GM23338 (cell line): Measurements from ENCODE around the gene SDF2L1. TPM values are rescaled to one million over a fixed set of nuclear protein-coding genes. Genes with fewer than 3 reads are reported as not detected.

ENCODE experiments used
- ATAC-seq: fragments of 200-7000 bp; cut with Tn5 transposase; 3 replicates; pipeline ENCODE4 v1.9.1; 2020
- DNase-seq: peaks from one replicate; pipeline ENCODE4 v3.0.0-alpha.2; 2015; ENCODE audit warnings: low spot score
- H2AFZ ChIP-seq: fragments of 200-600 bp; sonication (generic); 2 replicates; pipeline ENCODE4 v1.8.0; 2016; ENCODE audit warnings: antibody characterized with exemption, mild to moderate bottlenecking, moderate library complexity
- H3F3A ChIP-seq: fragments of 200-600 bp; sonication (generic); replicated peaks from 2 replicates; pipeline ENCODE4 v1.8.0; 2017; ENCODE audit warnings: antibody characterized with exemption, mixed run types, low read depth
- H3K27ac ChIP-seq: fragments of 200-600 bp; sonication (generic); 2 replicates; pipeline ENCODE4 v1.6.1; 2016; ENCODE audit warnings: low read depth
- H3K27me3 ChIP-seq: fragments of 200-600 bp; sonication (generic); 2 replicates; pipeline ENCODE4 v1.8.0; 2016; ENCODE audit warnings: mild to moderate bottlenecking, mixed run types, moderate library complexity; ENCODE audit not compliant: insufficient read depth
- H3K36me3 ChIP-seq: fragments of 200-600 bp; sonication (generic); 2 replicates; pipeline ENCODE4 v1.8.0; 2016; ENCODE audit warnings: mild to moderate bottlenecking; ENCODE audit not compliant: insufficient read depth
- H3K4me1 ChIP-seq: fragments of 200-600 bp; sonication (generic); 2 replicates; pipeline ENCODE4 v1.8.0; 2016; ENCODE audit warnings: mild to moderate bottlenecking, moderate library complexity; ENCODE audit not compliant: insufficient read depth
- H3K4me2 ChIP-seq: fragments of 200-600 bp; sonication (generic); 2 replicates; pipeline ENCODE4 v1.7.1; 2017; ENCODE audit warnings: mixed run types
- H3K4me3 ChIP-seq: fragments of 200-600 bp; sonication (generic); 2 replicates; pipeline ENCODE4 v1.6.1; 2016; ENCODE audit warnings: mixed run types
- H3K79me2 ChIP-seq: fragments of 200-600 bp; sonication (generic); replicated peaks from 2 replicates; pipeline ENCODE4 v1.8.0; 2017; ENCODE audit warnings: mild to moderate bottlenecking; ENCODE audit not compliant: insufficient read depth
- H3K9me2 ChIP-seq: fragments of 200-600 bp; sonication (generic); 2 replicates; pipeline ENCODE4 v1.8.0; 2017; ENCODE audit not compliant: insufficient read depth
- H4K20me1 ChIP-seq: fragments of 200-600 bp; sonication (generic); replicated peaks from 2 replicates; pipeline ENCODE4 v1.8.0; 2017; ENCODE audit warnings: mild to moderate bottlenecking; ENCODE audit not compliant: insufficient read depth
- H3K27ac Mint-ChIP-seq: 2 replicates; pipeline ENCODE4 v1.8.0; 2020; ENCODE audit warnings: inconsistent platforms, mild to moderate bottlenecking, moderate library complexity, mixed read lengths
- H3K27me3 Mint-ChIP-seq: 3 replicates; pipeline ENCODE4 v1.8.0; 2022; ENCODE audit warnings: low read depth, mild to moderate bottlenecking, moderate library complexity, mixed read lengths, inconsistent platforms; ENCODE audit not compliant: insufficient read depth, poor library complexity
- H3K36me3 Mint-ChIP-seq: 3 replicates; pipeline ENCODE4 v1.8.0; 2021; ENCODE audit warnings: low read depth, mild to moderate bottlenecking, inconsistent platforms, moderate library complexity, mixed read lengths
- H3K4me1 Mint-ChIP-seq: 3 replicates; pipeline ENCODE4 v1.8.0; 2020; ENCODE audit warnings: mild to moderate bottlenecking, inconsistent platforms, mixed read lengths
- H3K4me3 Mint-ChIP-seq: 3 replicates; pipeline ENCODE4 v1.8.0; 2021; ENCODE audit warnings: moderate library complexity, mild to moderate bottlenecking, inconsistent platforms, mixed read lengths
- H3K9me3 Mint-ChIP-seq: 3 replicates; pipeline ENCODE4 v1.8.0; 2020; ENCODE audit warnings: moderate library complexity, mild to moderate bottlenecking, inconsistent platforms, mixed read lengths
- CREB1 ChIP-seq: fragments of 250-450 bp; sonication (Bioruptor Pico); IDR thresholded peaks from 2 replicates; pipeline ENCODE4 v1.5.0; 2020; ENCODE audit warnings: low read depth, mild to moderate bottlenecking, moderate library complexity
- CTCF ChIP-seq, 2 experiments: fragments of 200-600 bp in 1 of 2; sonication (generic) in 1 of 2; conservative IDR thresholded peaks; 2 replicates each; pipeline versions ENCODE4 v1.5.1 to v1.6.1; 2016 to 2017; ENCODE audit warnings: antibody characterized with exemption in 2 of 2, low read depth in 2 of 2, mild to moderate bottlenecking in 2 of 2, moderate library complexity in 1 of 2
- ETS1 ChIP-seq: IDR thresholded peaks from 2 replicates; pipeline ENCODE4 v1.6.1; 2016; ENCODE audit warnings: antibody characterized with exemption
- EZH2 ChIP-seq: fragments of 200-600 bp; sonication (generic); IDR thresholded peaks from one replicate; pipeline ENCODE4 v1.8.0; 2017; ENCODE audit warnings: antibody characterized with exemption, mild to moderate bottlenecking, low read depth; ENCODE audit not compliant: unreplicated experiment
- EZH2phosphoT487 ChIP-seq: fragments of 200-600 bp; sonication (generic); IDR thresholded peaks from one replicate; pipeline ENCODE4 v1.8.1; 2018; ENCODE audit warnings: antibody characterized with exemption; ENCODE audit not compliant: unreplicated experiment
- JUNB ChIP-seq: IDR thresholded peaks from one replicate; pipeline ENCODE4 v1.6.1; 2016; ENCODE audit warnings: antibody characterized with exemption; ENCODE audit not compliant: unreplicated experiment
- POLR2AphosphoS5 ChIP-seq: IDR thresholded peaks from 2 replicates; pipeline ENCODE4 v1.6.1; 2016; ENCODE audit warnings: antibody characterized with exemption, low read depth
- REST ChIP-seq: IDR thresholded peaks from one replicate; pipeline ENCODE4 v1.6.1; 2018; ENCODE audit warnings: antibody characterized with exemption; ENCODE audit not compliant: unreplicated experiment
- STAT1 ChIP-seq: IDR thresholded peaks from one replicate; pipeline ENCODE4 v1.6.1; 2016; ENCODE audit warnings: antibody characterized with exemption; ENCODE audit not compliant: unreplicated experiment
- ZNF114 ChIP-seq: fragments of 250-450 bp; sonication (Bioruptor Pico); IDR thresholded peaks from 2 replicates; pipeline ENCODE4 v1.5.0; 2020; ENCODE audit warnings: mild to moderate bottlenecking, moderate library complexity
- ZNF331 ChIP-seq: fragments of 250-450 bp; sonication (Bioruptor Pico); IDR thresholded peaks from 2 replicates; pipeline ENCODE4 v1.5.0; 2020; ENCODE audit warnings: low read depth, mild to moderate bottlenecking, moderate library complexity
- polyA plus RNA-seq: library from polyadenylated mRNA; unstranded; fragments of >200 nt; fragmentation: Nextera tagmentation; extraction: Ambion mirVana; gene quantifications from 2 replicates; pipeline ENCODE4 v1.2.1, GENCODE V29; 2016
- total RNA-seq: library from RNA; depleted of rRNA; stranded (reverse); fragments of >200 nt; shearing (Covaris generic); gene quantifications from 2 replicates; pipeline ENCODE4 v1.2.3, GENCODE V29; 2014

Gene SDF2L1
- total and polyA plus RNA-seq, 2 experiments from 2014 or later: 62.3 to 72.7 TPM

- H3K27me3 Mint-ChIP-seq: peaks cover 7% of the 10 kb centered on the region
- Histone ChIP-seq H3K79me2 (no peaks in the 10 kb centered on the region), H3K4me1 (no peaks in the 10 kb centered on the region), H3K36me3 (0 out of 2 replicates have a peak, but pooled peaks cover 4% of the 10 kb centered on the region), H3K27me3 (no peaks in the 10 kb centered on the region), H3F3A (no peaks in the 10 kb centered on the region), H4K20me1 (no peaks in the 10 kb centered on the region; the same call in 1 of the 2 replicates), H3K4me3 (no peak overlapping the region), H3K9me2 (no peaks in the 10 kb centered on the region), H3K27ac (no peak overlapping the region), H3K4me2 (no peak overlapping the region), H2AFZ (no peak overlapping the region)
- no peaks in the 10 kb centered on the region for H3K4me1 Mint-ChIP-seq
- H3K4me3 Mint-ChIP-seq: no peak overlapping the region
- TF ChIP-seq CREB1: no peak
- no peak for TF ChIP-seq EZH2
- TF ChIP-seq POLR2AphosphoS5: no peak
- TF ChIP-seq REST: no peak
- no peak for ATAC-seq
- no peak overlapping the region for H3K27ac Mint-ChIP-seq
- DNase-seq: no peak
- H3K9me3 Mint-ChIP-seq: peaks cover 14% of the 10 kb centered on the region
- peaks cover 32% of the 10 kb centered on the region for H3K36me3 Mint-ChIP-seq
These were observed 38.9 kb downstream of the SDF2L1 start for GRCh38 chr22:21680830-21681565.

- H3K4me1 ChIP-seq: no peaks in the 10 kb centered on the region
- H3K4me3 ChIP-seq: no peak overlapping the region
- Mint-ChIP-seq H3K4me1 (no peaks in the 10 kb centered on the region), H3K36me3 (peaks cover 24% of the 10 kb centered on the region), H3K9me3 (peaks cover 12% of the 10 kb centered on the region; the same call in 2 of the 3 replicates), H3K4me3 (no peak overlapping the region), H3K27me3 (peaks cover 7% of the 10 kb centered on the region), H3K27ac (no peak overlapping the region)
- DNase-seq (no peak), ATAC-seq (no peak)
- H3K36me3 ChIP-seq: 0 out of 2 replicates have a peak, but pooled peaks cover 4% of the 10 kb centered on the region
- H3K4me2 ChIP-seq: no peak overlapping the region
- H3K27me3 ChIP-seq: no peaks in the 10 kb centered on the region
- no peaks in the 10 kb centered on the region for H3K79me2 ChIP-seq
- H3K9me2 ChIP-seq: no peaks in the 10 kb centered on the region
- H4K20me1 ChIP-seq: no peaks in the 10 kb centered on the region; the same call in 1 of the 2 replicates
- H3K27ac ChIP-seq: no peak overlapping the region
- H2AFZ ChIP-seq: no peak overlapping the region
- H3F3A ChIP-seq: no peaks in the 10 kb centered on the region
- TF ChIP-seq ETS1 (no peak), EZH2 (no peak), CTCF (conservative IDR thresholded peaks at IDR 0.05; ENCODE audit: low read depth in 2 of 2) (no peak), ZNF331 (CRISPR knock-in tag) (no peak), REST (no peak), STAT1 (no peak), POLR2AphosphoS5 (no peak), JUNB (no peak), ZNF114 (CRISPR knock-in tag) (no peak), CREB1 (no peak), EZH2phosphoT487 (no peak)
These were observed 39.7 kb downstream of the SDF2L1 start for GRCh38 chr22:21681566-21682370.
